Forelimb muscle (tissue), 1 donor: ENCODE results near the gene MCOLN3. TPM values are rescaled to one million over a fixed set of nuclear protein-coding genes. Genes with fewer than 3 reads are reported as not detected.

Experiments
- DNase-seq: peaks from one replicate; pipeline ENCODE4 v3.0.0-alpha.2; 2013; ENCODE audit warnings: low read depth
- polyA plus RNA-seq: library from polyadenylated mRNA; unstranded; fragments of 120-200 nt; gene quantifications from one replicate; pipeline ENCODE4 v1.2.1, GENCODE V29; 2013; ENCODE audit not compliant: insufficient read length

MCOLN3 gene
- 3.4 TPM for polyA plus RNA-seq

GRCh38 chr1:85048296-85049064 is at the start of gene MCOLN3:
TSS of gene MCOLN3 (minus strand) at chr1:85048500. CDS start at chr1:85045360, 3,140 bp downstream.
- no peak for DNase-seq

- no peak for DNase-seq
Measured at GRCh38 chr1:85093644-85094043, 45.3 kb upstream of the MCOLN3 start.

DNA sequence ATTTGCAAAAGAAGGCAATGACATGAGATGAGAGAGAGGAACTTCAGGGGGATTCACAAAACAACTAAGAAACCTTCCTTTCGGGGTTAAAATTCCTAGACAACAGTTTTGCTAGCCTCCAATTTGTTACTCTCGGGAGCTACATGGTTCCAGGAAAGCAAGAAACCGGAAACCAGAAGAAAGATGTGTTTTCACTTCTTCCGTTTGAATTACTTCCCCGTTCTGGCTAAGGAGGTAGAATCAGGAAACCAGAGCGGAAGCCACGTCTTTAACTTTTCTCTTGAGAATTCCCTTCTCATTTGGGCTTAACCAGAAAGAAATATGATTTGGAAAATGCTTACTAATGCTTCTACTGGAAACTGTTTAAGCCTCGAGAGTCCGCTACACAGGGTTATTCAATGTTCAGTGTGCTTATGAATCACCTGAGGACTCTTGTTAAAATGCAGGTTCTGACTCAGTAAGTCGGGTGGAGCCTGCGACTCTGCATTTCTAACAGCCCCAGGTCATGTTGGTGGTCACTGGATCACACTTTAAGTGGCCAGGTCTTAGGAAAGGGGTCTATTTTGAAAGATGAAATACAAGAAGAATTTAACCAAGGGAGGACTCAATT is 43.5 kb upstream of the MCOLN3 start:
- no peak for DNase-seq

- DNase-seq, result no peak
Measured at GRCh38 chr1:85090225-85090624, 41.9 kb upstream of the MCOLN3 start.

GRCh38 chr1:85089203-85089602 is 40.9 kb upstream of the MCOLN3 start:
- DNase-seq, result no peak

DNA sequence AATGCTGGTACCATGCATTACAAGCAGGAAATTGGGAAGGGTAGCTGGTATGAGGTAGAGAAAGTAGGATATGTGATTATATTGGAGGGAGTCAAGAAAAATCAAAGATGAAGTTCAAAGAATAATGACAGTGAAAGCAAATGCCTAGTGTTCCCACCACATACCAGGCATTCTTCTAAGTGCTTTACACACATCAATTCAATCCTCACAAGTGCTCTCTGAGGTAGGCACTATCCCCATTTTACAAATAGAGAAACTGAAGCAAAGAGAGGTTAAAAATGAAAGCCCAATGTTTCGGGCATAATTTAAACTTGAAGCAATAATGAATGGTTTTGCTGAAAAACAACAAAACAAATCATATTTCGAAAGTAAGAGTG is 40.1 kb upstream of the MCOLN3 start:
- DNase-seq, result no peak

- no peak for DNase-seq
Measured at GRCh38 chr1:85087659-85088407, 39.5 kb upstream of the MCOLN3 start.

DNA sequence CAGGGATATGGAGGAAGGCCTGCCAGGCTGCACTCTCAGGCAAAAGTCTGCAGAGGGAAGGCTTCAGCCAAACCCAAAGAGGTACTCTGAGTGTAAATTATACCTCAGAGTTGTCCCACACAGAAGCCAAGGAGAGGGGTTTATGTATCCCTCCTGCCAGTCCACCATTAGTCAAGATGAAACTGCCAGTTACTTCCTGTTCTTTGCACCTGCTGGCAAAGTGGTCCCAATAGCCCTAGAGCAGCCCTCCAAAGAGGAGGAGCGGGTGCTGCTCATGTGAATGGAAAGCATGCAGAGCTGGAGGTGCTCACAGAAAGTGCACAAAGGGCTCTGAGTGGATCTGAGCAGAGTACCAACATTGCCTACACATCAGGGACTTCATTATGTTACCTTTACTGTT is 37.1 kb upstream of the MCOLN3 start:
- DNase-seq, result no peak

GRCh38 chr1:85078903-85079302 is 30.6 kb upstream of the MCOLN3 start:
- DNase-seq, result no peak

DNA sequence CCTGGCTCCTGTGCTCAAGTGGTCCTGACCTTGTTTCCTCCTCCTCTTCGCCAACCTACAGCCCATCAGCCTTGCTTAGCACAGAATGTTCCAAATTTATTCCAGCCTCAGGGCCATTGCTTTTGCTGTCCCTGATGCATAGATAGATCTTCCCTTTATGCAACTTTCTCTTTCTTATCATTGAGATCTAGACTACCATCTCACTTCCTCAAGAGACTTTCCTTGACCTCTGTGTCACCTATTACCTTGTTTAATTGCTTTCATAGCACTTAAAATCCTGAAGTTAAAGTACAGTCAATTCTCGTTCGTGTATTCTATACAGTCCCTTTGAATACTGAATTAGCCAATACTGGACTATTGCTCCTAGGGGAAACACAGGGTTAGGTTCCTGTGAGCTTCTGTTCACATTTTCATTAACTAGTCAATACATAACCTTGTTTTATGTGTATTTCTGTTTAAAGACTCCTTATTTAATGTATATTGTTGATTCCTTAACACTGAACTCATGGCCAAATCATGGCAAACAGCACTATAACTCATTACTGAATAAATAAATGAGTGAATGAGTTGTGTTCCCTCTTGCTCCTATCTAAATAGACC is 26.2 kb upstream of the MCOLN3 start:
- no peak for DNase-seq

GRCh38 chr1:85070972-85071492 is 22.7 kb upstream of the MCOLN3 start:
- DNase-seq, result no peak

DNA sequence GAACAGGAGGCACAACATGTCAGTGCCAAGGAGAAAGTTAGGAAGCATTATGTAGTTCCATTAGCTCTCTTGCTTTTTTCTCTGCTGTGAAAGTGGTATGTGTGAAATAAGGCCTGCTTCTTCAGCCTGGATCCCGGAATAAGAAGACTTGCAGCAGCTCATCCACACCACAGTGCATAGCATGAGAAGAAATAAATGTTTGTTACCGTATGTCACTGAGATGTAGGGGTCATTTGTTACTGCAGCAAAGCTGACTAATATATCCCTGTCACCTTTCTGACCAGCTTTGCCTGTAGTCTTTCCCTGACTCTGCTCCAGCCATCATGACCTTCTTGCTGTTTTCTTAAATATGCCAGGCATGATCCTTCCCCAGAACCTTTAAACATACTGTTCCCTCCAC is 20.5 kb upstream of the MCOLN3 start:
- no peak for DNase-seq

DNA sequence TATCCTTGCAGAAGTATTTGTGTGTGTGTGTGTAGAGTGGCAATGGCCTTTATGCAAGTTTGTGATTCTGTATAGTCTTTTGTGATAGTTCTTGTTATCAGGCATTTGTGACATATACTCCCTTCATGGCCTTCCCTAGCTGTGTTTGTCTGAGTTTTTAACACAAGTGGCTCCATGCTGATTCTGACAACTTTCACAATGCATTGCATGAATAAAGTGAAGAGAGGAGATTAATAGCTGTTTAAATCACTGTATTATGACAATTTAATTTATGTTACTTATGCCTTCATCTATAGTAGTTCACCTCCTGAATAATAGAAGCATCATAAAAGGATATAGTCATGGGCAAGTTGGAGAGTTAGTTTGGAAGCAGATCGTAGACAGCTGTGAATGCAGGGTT is 17.2 kb upstream of the MCOLN3 start:
- DNase-seq, result no peak

DNA sequence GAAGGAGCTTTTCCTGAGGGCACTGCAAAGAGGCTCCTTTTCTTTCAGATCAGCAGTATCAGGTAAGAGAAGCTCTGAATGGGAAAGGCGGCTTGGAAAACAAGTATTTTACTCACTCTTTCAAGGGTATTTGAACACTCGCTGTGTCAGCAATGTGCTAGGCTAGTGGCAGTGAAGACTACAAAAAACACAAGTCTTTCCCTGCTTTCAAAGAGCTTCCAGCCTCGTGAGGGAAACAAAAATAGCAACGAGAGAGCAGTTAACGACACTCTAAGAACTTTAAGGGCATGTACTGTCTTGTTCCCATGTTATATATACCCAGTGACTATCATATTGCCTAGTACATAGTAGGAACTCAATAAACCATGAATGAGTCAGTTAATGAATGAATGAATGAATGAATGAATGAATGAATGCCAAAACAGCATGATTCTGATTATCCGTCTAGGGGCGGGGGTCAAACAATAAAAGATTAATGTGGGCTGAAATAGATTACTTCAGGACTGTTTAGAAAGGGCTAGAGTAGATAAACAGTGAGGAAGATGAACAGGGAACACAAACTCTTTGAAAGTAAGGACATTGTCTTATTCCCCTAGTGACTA is 14.2 kb upstream of the MCOLN3 start:
- DNase-seq, result no peak

GRCh38 chr1:85061711-85062424 is 13.6 kb upstream of the MCOLN3 start:
- DNase-seq, result peak; percentile 99

- DNase-seq, result no peak
Measured at GRCh38 chr1:85060038-85060437, 11.7 kb upstream of the MCOLN3 start.

DNA sequence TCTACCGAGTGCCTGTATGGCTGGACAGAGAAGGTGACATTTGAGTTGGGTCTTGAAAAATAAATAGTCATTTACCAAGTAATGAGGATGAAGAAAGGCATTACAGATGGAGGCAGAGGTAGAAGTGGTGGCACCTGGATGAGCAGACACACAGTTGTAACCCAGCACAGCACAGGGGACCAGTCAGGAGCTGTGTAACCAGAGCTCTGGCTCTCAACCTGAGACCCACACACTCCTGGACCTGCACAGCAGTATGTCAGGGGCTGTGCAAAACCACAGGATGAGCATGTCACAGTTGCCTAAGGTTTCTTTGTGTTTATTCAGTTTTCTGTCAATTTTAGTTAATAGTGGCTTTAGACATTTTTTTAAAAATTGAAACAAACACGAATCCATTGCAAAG is 11.3 kb upstream of the MCOLN3 start:
- DNase-seq, result no peak

- no peak for DNase-seq
Measured at GRCh38 chr1:85058786-85059185, 10.5 kb upstream of the MCOLN3 start.

DNA sequence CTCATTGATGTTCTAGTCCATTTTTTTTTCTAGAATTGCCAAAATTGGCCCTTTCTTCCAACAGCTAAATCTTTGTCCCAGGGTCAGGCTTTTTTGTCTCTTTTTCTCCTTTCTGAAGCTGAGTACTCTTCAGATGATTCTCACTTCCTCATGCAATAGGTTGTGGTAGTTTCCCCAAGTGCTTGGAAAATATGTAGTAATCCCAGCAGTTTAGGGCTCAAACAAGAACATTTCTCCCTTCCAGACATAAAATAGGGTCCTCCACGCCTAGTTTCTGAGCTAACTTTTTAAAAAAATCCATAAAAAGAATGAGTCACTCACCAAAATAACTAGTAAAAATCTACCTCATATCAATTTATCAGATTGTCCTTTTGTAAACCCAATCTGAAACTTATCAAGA is 10.0 kb upstream of the MCOLN3 start:
- DNase-seq, result no peak

GRCh38 chr1:85054664-85055063 is 6.4 kb upstream of the MCOLN3 start:
- DNase-seq, result no peak

DNA sequence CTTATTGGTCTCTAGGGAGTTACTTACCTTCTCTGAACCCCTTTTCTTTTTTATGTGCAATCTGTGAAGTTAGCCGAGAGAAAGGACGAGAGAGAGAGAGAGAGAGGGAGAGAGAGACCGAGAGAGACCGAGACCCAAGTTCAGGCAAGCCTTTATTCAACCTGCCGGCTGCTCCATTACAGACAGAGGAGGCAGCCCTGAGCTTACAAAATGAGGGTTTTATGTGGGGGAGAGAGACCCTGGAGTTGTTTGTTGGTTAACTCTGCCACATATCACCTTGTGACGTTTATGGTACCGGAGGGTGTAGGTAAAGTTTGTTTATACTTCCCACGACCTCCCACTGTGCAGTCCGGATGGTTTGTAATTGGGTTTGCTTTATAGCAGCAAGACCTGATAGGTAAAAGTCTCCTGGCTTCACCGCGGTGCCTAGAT is 1.5 kb upstream of the MCOLN3 start:
- DNase-seq, result no peak
